ENCODE results near the gene CNTNAP4.

Gene CNTNAP4

GRCh38 chr16:76241755-76242154 lies 35.4 kb upstream of the CNTNAP4 start:
- ChIA-PET POLR2A (no interaction called here), CTCF (no interaction called here)
- no peak overlapping the region for H3K4me3 ChIP-seq (ENCODE audit: low read depth, low read length)
- TF ChIP-seq CTCF (IDR thresholded peaks at IDR 0.05; ENCODE audit: insufficient read depth, low read length, missing control alignments), result no peak
- DNase-seq (ENCODE audit: low read depth, low spot score), result no peak

GRCh38 chr16:76243620-76244019 lies 33.6 kb upstream of the CNTNAP4 start:
- DNase-seq (ENCODE audit: low read depth, low spot score), result no peak
- no peak for TF ChIP-seq CTCF (IDR thresholded peaks at IDR 0.05; ENCODE audit: insufficient read depth, low read length, missing control alignments)
- H3K4me3 ChIP-seq (ENCODE audit: low read depth, low read length), result no peak overlapping the region
- ChIA-PET CTCF (no interaction called here), POLR2A (no interaction called here)

DNA sequence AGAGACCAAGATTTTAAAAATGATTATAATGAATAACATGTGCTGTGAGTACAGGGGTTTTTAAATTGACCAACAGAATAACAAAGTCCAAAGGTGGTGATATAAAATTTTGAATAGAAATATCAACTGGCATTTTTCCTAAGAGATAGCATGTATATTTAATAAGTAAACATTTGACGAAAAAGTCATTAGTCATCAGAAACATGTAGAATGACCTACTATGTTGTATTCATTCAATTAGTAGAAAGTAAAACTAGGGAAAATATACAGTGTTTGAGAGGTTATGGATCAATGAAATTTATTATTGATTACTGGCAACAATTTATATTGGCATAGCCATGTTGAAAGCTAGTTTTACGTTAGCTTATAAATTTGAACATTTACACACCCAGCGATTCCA lies 30.6 kb upstream of the CNTNAP4 start:
- TF ChIP-seq CTCF (IDR thresholded peaks at IDR 0.05; ENCODE audit: insufficient read depth, low read length, missing control alignments), result no peak
- no peak for DNase-seq (ENCODE audit: low read depth, low spot score)
- ChIA-PET CTCF (interaction anchor here (0.7 kb wide), 1 partner anchor 1866 kb away, joined by 3 read pairs; no protein-coding TSS in a partner anchor), POLR2A (no interaction called here)
- no peak overlapping the region for H3K4me3 ChIP-seq (ENCODE audit: low read depth, low read length)

DNA sequence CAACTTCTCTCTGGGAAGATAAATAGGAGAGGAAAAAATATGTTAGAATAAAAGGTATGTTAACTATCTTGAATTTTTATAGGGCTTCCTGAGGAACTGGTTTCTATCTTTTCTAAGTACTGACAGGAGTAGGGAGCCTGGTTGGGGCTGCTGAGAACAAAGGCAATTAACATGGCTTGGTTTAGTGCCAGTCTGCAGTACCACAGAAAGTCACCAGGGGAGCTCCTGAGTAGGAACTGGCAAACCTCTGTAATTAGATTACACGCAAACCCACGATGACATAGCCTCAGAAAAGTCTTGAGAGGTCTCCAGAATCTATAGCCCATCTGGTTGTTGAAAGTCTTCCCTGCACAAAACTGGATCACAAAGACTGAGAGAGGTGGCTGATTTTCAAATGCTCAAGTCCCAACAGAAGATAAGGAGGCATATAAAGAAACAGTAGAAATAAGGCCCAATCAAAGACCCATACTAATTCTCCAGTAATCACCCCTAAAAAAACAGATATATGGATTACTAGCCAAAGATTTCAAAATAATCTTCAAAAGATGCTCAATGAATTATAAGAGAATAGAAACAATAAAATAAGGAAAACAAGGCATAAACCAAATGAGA lies 11.7 kb upstream of the CNTNAP4 start:
- ChIA-PET POLR2A (no interaction called here), CTCF (no interaction called here)
- no peak overlapping the region for H3K4me3 ChIP-seq (ENCODE audit: low read depth, low read length)
- peak; percentile 36 for TF ChIP-seq CTCF (IDR thresholded peaks at IDR 0.05; ENCODE audit: insufficient read depth, low read length, missing control alignments)
- DNase-seq (ENCODE audit: low read depth, low spot score), result no peak

DNA sequence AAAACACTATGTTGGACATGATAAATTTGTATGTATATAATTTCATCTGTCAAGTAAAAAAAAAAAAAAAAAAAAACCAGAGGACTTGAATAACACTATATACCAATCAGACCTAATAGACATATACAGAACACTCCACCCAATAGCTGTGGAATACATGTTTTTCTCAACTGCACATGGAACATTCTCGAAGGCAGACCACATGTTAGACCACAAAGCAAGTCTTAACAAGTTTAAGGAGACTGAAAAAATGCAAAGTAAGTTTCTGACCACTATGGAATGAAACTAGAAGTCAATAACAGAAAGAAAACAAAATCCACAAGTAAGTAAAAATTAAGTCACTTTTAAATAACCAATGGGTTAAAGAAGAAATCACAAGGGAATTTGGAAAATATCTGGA lies 8.4 kb upstream of the CNTNAP4 start:
- POLR2A ChIA-PET, result no interaction called here
- H3K4me3 ChIP-seq (ENCODE audit: low read depth, low read length), result no peak overlapping the region
- TF ChIP-seq CTCF (IDR thresholded peaks at IDR 0.05; ENCODE audit: insufficient read depth, low read length, missing control alignments), result no peak
- CTCF ChIA-PET, result no interaction called here
- no peak for DNase-seq (ENCODE audit: low read depth, low spot score)

GRCh38 chr16:76277460-76278030 lies 344 bp downstream of the CNTNAP4 start:
- DNase-seq (ENCODE audit: low read depth, low spot score), result no peak
- H3K4me3 ChIP-seq (ENCODE audit: low read depth, low read length), result no peak overlapping the region
- ChIA-PET POLR2A (no interaction called here), CTCF (no interaction called here)
- TF ChIP-seq CTCF (IDR thresholded peaks at IDR 0.05; ENCODE audit: insufficient read depth, low read length, missing control alignments), result no peak
